Heart right ventricle (tissue), 16 donors: ENCODE data around the gene TRIM28. TPM values are rescaled to one million over a fixed set of nuclear protein-coding genes. Genes with fewer than 3 reads are reported as not detected.

Experiments used
- ATAC-seq, 8 donors: fragments of 200-7000 bp; cut with Tn5 transposase; one replicate each; pipeline ENCODE4 v1.9.1; 2020; ENCODE audit warnings: mild to moderate bottlenecking in 8 of 8, moderate library complexity in 8 of 8, moderate number of reproducible peaks in 1 of 8
- DNase-seq, 2 donors: peaks; one replicate each; pipeline ENCODE4 v3.0.0-alpha.2; 2020
- H3K27ac ChIP-seq, 10 donors: fragments of 200-600 bp; sonication (generic) in 2 of 10; one replicate each; pipeline versions ENCODE4 v1.5.0 to v1.8.0; 2020 to 2022; ENCODE audit warnings: mild to moderate bottlenecking in 3 of 10
- H3K27me3 ChIP-seq, 7 donors: fragments of 200-600 bp; one replicate each; pipeline ENCODE4 v1.8.0; 2021 to 2022; ENCODE audit warnings: mild to moderate bottlenecking in 2 of 7
- H3K36me3 ChIP-seq, 9 donors: fragments of 200-600 bp; sonication (generic) in 1 of 9; one replicate each; pipeline versions ENCODE4 v1.5.0 to v1.8.0; 2020 to 2022; ENCODE audit warnings: mild to moderate bottlenecking in 2 of 9
- H3K4me1 ChIP-seq, 9 donors: fragments of 200-600 bp; sonication (generic) in 1 of 9; one replicate each; pipeline versions ENCODE4 v1.5.0 to v1.8.0; 2020 to 2022; ENCODE audit warnings: mild to moderate bottlenecking in 4 of 9
- H3K4me3 ChIP-seq, 10 donors: fragments of 200-600 bp; sonication (generic) in 2 of 10; one replicate each; pipeline versions ENCODE4 v1.5.0 to v1.8.0; 2020 to 2022; ENCODE audit warnings: mild to moderate bottlenecking in 7 of 10, moderate library complexity in 2 of 10
- H3K9me3 ChIP-seq, 11 donors: fragments of 200-600 bp in 10 of 11; sonication (generic) in 2 of 11; one replicate each; pipeline versions ENCODE4 v1.5.0 to v1.8.0; 2013 to 2022; ENCODE audit warnings: mild to moderate bottlenecking in 2 of 11, control low read depth in 1 of 11, moderate library complexity in 1 of 11
- CTCF ChIP-seq, 9 donors: fragments of 200-600 bp; sonication (generic) in 2 of 9; IDR thresholded peaks; one replicate each; pipeline versions ENCODE4 v1.5.0 to v1.8.0; 2021 to 2022; ENCODE audit warnings: antibody characterized with exemption in 9 of 9, mild to moderate bottlenecking in 5 of 9, moderate library complexity in 1 of 9
- WGBS, 2 donors: extraction: QIAGEN DNeasy Blood & Tissue Kit; methylation state at CpG; one replicate each; pipeline ENCODE4 v1.1.7; 2013; ENCODE audit warnings: inconsistent platforms in 1 of 2; 5-methylcytosine and 5-hydroxymethylcytosine counted together
- intact Hi-C, 10 donors: fragments of 100-400 bp; cut with DNase I; formaldehyde crosslinking; loops; one replicate each; pipeline versions ENCODE4 v1.11.1 to v1.14.2; 2022
- polyA plus RNA-seq, 2 donors: library from polyadenylated mRNA; stranded (reverse); fragments of 200-250 nt; gene quantifications; one replicate each; pipeline ENCODE4 v1.2.3, GENCODE V29; 2013
- total RNA-seq, 10 donors: library from RNA; stranded (reverse); fragmentation: NEBNext Ultra II Directional in 3 of 10; extraction: Animal tissue kit (Norgen Biotek cat#: 25700) in 3 of 10; gene quantifications; one replicate each; pipeline versions ENCODE4 v1.2.1 to v1.2.4, GENCODE V29; 2021 to 2023
- donor health status: Arrhythmogenic right ventricular cardiomyopathy.
- donor health status: ischemic (EF 13 %, LVEDD 7.1; RV severe dilation, severe dysfunction).
- donor health status: healthy with polysubstance abuse.
- donor health status: DM: no; HTN: yes; CAD: no.
- donor health status: DM: no; HTN: no; CAD: no.
- donor health status: ischemic (EF 25% LVEDD 6.9; RV normal size, moderate dysfunction).
- donor health status: ischemic (EF 25% LVEDD 5.7; RV mildly dilated, moderate dysfunction).
- donor health status: healthy.
- donor health status: DM: yes; HTN: yes; CAD: no.
- donor health status: Ischemic cardiomyopathy.
- donor health status: ischemic (EF 35%, LVEDD 5.7; RV mildly dilated, moderate dysfunction).
- donor health status: nonischemic (EF 11% LVEDD 7.7; RV severe dilation, severe dysfunction).
- donor health status: DM: yes; HTN: yes; CAD: no.
- donor health status: PGD.
- donor health status: ischemic (EF 29% LVEDD 5.4; RV normal size, mild dysfunction).
- donor health status: nonischemic (EF 23%, LVEDD 6.1; RV moderate dilation, normal function).

Gene TRIM28
- total and polyA plus RNA-seq, 12 donors = 105 to 163 (median 142) TPM

- H3K4me3 ChIP-seq = peak within 1 kb of the TSS; percentile 56 to 98 (median 82)
- peak; percentile 42 to 78 (median 59) for TF ChIP-seq CTCF (IDR thresholded peaks at IDR 0.05)
- intact Hi-C loops = loop anchor here in 3 of 10 donors (1.0 to 2.0 kb wide), 4 partner anchors 20 to 56 kb away; partner anchors contain the start of gene TRIM28 (in 2 of the 3)
- WGBS, 2 donors = 1% methylated on average over 84 to 87 of the region's 87 CpGs
- H3K27me3 ChIP-seq = no peaks in the 10 kb centered on the region
- peak within 1 kb of the TSS; percentile 71 to 98 (median 94) for H3K27ac ChIP-seq
- peak; percentile 88 to 93 for DNase-seq
- no peaks in the 10 kb centered on the region for H3K9me3 ChIP-seq
- H3K36me3 ChIP-seq = peaks cover 0 to 24% (median 16%) of the 10 kb centered on the region in 9 donors
- H3K4me1 ChIP-seq = peaks cover 11 to 54% (median 39%) of the 10 kb centered on the region in 9 donors
- peak; percentile 89 to 96 (median 93) for ATAC-seq
Measured at GRCh38 chr19:58519355-58520256, 24.3 kb upstream of the TRIM28 start, which contains the start of gene ZBTB45. Gene ZBTB45 (minus strand): TSS chr19:58519810. CDS start chr19:58517673, 2,137 bp downstream.

GRCh38 chr19:58520257-58520599 is 23.6 kb upstream of the TRIM28 start:
- peaks cover 0 to 24% (median 16%) of the 10 kb centered on the region in 9 donors for H3K36me3 ChIP-seq
- intact Hi-C loops = loop anchor here in 1 of 10 donors (1.0 kb wide), 1 partner anchor 24 kb away; the partner anchor contains the start of gene TRIM28
- no peak for TF ChIP-seq CTCF (IDR thresholded peaks at IDR 0.05)
- peak overlapping the region; percentile 71 to 98 (median 94) for H3K27ac ChIP-seq
- DNase-seq (no peak), ATAC-seq (peak in 1 of 8 donors; percentile 58)
- WGBS, 2 donors = 8 to 15% methylated on average over 7 of the region's 7 CpGs
- peaks cover 11 to 48% (median 33%) of the 10 kb centered on the region in 9 donors for H3K4me1 ChIP-seq
- H3K4me3 ChIP-seq = peak overlapping the region; percentile 56 to 98 (median 82)
- no peaks in the 10 kb centered on the region for H3K27me3 ChIP-seq
- no peaks in the 10 kb centered on the region for H3K9me3 ChIP-seq

GRCh38 chr19:58521651-58522050 is 22.2 kb upstream of the TRIM28 start:
- WGBS, 2 donors = 70 to 74% methylated on average over 4 of the region's 4 CpGs
- H3K36me3 ChIP-seq = peaks cover 0 to 10% (median 7%) of the 10 kb centered on the region in 9 donors
- no peak for DNase-seq
- intact Hi-C loops = no loop called here
- TF ChIP-seq CTCF (IDR thresholded peaks at IDR 0.05) = no peak
- peaks cover 8 to 35% (median 28%) of the 10 kb centered on the region in 9 donors for H3K4me1 ChIP-seq
- no peaks in the 10 kb centered on the region for H3K9me3 ChIP-seq
- no peak for ATAC-seq
- no peak overlapping the region for H3K4me3 ChIP-seq
- no peaks in the 10 kb centered on the region for H3K27me3 ChIP-seq
- H3K27ac ChIP-seq = no peak overlapping the region

- no peaks in the 10 kb centered on the region for H3K27me3 ChIP-seq
- no peak for ATAC-seq
- H3K4me3 ChIP-seq = no peak overlapping the region
- peaks cover 8 to 25% (median 18%) of the 10 kb centered on the region in 9 donors for H3K4me1 ChIP-seq
- H3K27ac ChIP-seq = no peak overlapping the region
- intact Hi-C loops = no loop called here
- H3K36me3 ChIP-seq = no peaks in the 10 kb centered on the region
- H3K9me3 ChIP-seq = no peaks in the 10 kb centered on the region
- TF ChIP-seq CTCF (IDR thresholded peaks at IDR 0.05) = no peak
- 78 to 86% methylated on average over 3 of the region's 3 CpGs for WGBS, 2 donors
- no peak for DNase-seq
Measured at GRCh38 chr19:58522709-58523108, 21.2 kb upstream of the TRIM28 start.
